Brain microvascular endothelial cell (primary cell): ENCODE results near the gene KRTAP8-1.

ENCODE experiments used
- DNase-seq: peaks from one replicate; pipeline ENCODE4 v3.0.0-alpha.2; 2020
- H3K27ac ChIP-seq: fragments of 250-450 bp; sonication (Bioruptor Pico); 2 replicates; pipeline ENCODE4 v1.5.1; 2020; ENCODE audit warnings: mild to moderate bottlenecking, moderate library complexity
- H3K27me3 ChIP-seq: fragments of 250-450 bp; sonication (Bioruptor Pico); replicated peaks from 2 replicates; pipeline ENCODE4 v1.5.1; 2020; ENCODE audit warnings: mild to moderate bottlenecking
- H3K36me3 ChIP-seq: fragments of 250-450 bp; sonication (Bioruptor Pico); replicated peaks from 2 replicates; pipeline ENCODE4 v1.5.1; 2020; ENCODE audit warnings: mild to moderate bottlenecking
- H3K4me3 ChIP-seq: 2 replicates; pipeline ENCODE4 v1.5.1; 2011; ENCODE audit warnings: low read depth, mild to moderate bottlenecking, control low read depth, low read length, moderate library complexity
- CTCF ChIP-seq: IDR thresholded peaks from 2 replicates; pipeline ENCODE4 v1.5.1; 2011; ENCODE audit warnings: low read depth, mild to moderate bottlenecking, moderate library complexity, low read length, control low read depth, inconsistent platforms; ENCODE audit errors: missing control alignments
- in situ Hi-C: cut with HindIII; loops from 2 replicates; pipeline ENCODE4 v1.10.0; 2017; ENCODE audit warnings: low sequenced_read_pairs, low pct_ligation_motif_present

KRTAP8-1 gene

GRCh38 chr21:30813174-30813573 is at the start of gene KRTAP8-1:
KRTAP8-1 (minus strand) TSS chr21:30813274; CDS start chr21:30813220, 54 bp downstream.
- in situ Hi-C loops = no loop called here
- H3K36me3 ChIP-seq = no peaks in the 10 kb centered on the region
- DNase-seq = no peak
- H3K27me3 ChIP-seq = no peaks in the 10 kb centered on the region
- H3K4me3 ChIP-seq = no peak within 1 kb of the TSS
- no peak within 1 kb of the TSS for H3K27ac ChIP-seq
- TF ChIP-seq CTCF = no peak

- no peak for DNase-seq
- Histone ChIP-seq H3K27me3 (no peaks in the 10 kb centered on the region), H3K27ac (no peak overlapping the region), H3K4me3 (no peak overlapping the region), H3K36me3 (no peaks in the 10 kb centered on the region)
- TF ChIP-seq CTCF = no peak
- in situ Hi-C loops = no loop called here
These were observed 34.8 kb upstream of the KRTAP8-1 start for GRCh38 chr21:30847627-30848500.

GRCh38 chr21:30842990-30843389 is 29.9 kb upstream of the KRTAP8-1 start:
- no peaks in the 10 kb centered on the region for H3K36me3 ChIP-seq
- H3K27me3 ChIP-seq = no peaks in the 10 kb centered on the region
- no peak for DNase-seq
- no peak for TF ChIP-seq CTCF
- no peak overlapping the region for H3K27ac ChIP-seq
- in situ Hi-C loops = no loop called here
- H3K4me3 ChIP-seq = no peak overlapping the region

GRCh38 chr21:30839304-30839703 is 26.2 kb upstream of the KRTAP8-1 start:
- in situ Hi-C loops = no loop called here
- Histone ChIP-seq H3K4me3 (no peak overlapping the region), H3K27me3 (no peaks in the 10 kb centered on the region), H3K36me3 (no peaks in the 10 kb centered on the region), H3K27ac (no peak overlapping the region)
- peak; percentile 45 for TF ChIP-seq CTCF
- DNase-seq = peak; percentile 4

- no peak for DNase-seq
- H3K27ac ChIP-seq = no peak overlapping the region
- no peak for TF ChIP-seq CTCF
- H3K36me3 ChIP-seq = no peaks in the 10 kb centered on the region
- no peak overlapping the region for H3K4me3 ChIP-seq
- in situ Hi-C loops = no loop called here
- H3K27me3 ChIP-seq = no peaks in the 10 kb centered on the region
These were observed 25.5 kb upstream of the KRTAP8-1 start for GRCh38 chr21:30838536-30838935.

GRCh38 chr21:30831194-30831765 is 18.2 kb upstream of the KRTAP8-1 start:
- DNase-seq = peak; percentile 8
- H3K4me3 ChIP-seq = no peak overlapping the region
- no peak overlapping the region for H3K27ac ChIP-seq
- TF ChIP-seq CTCF = peak; percentile 47
- no peaks in the 10 kb centered on the region for H3K36me3 ChIP-seq
- in situ Hi-C loops = no loop called here
- no peaks in the 10 kb centered on the region for H3K27me3 ChIP-seq
